HFFc6 (cell line): ENCODE measurements around the gene NAPSA. TPM values are rescaled to one million over a fixed set of nuclear protein-coding genes. Genes with fewer than 3 reads are reported as not detected.

ENCODE experiments used
- DNase-seq: peaks from one replicate; pipeline ENCODE4 v3.0.0-alpha.2; 2018
- H3K27ac Mint-ChIP-seq: 2 replicates; pipeline ENCODE4 v1.8.0; 2020; ENCODE audit warnings: mild to moderate bottlenecking, mixed read lengths
- H3K27me3 Mint-ChIP-seq: 2 replicates; pipeline ENCODE4 v1.8.0; 2021; ENCODE audit warnings: mild to moderate bottlenecking, moderate library complexity, mixed read lengths; ENCODE audit not compliant: insufficient read depth
- H3K36me3 Mint-ChIP-seq: 2 replicates; pipeline ENCODE4 v1.8.0; 2021; ENCODE audit warnings: low read depth, mixed read lengths
- H3K4me1 Mint-ChIP-seq: 2 replicates; pipeline ENCODE4 v1.8.0; 2020; ENCODE audit warnings: low read depth, mixed read lengths
- H3K4me3 Mint-ChIP-seq: 2 replicates; pipeline ENCODE4 v1.8.0; 2020; ENCODE audit warnings: mild to moderate bottlenecking, moderate library complexity, mixed read lengths
- H3K9me3 Mint-ChIP-seq: 2 replicates; pipeline ENCODE4 v1.8.0; 2020; ENCODE audit warnings: mild to moderate bottlenecking, mixed read lengths
- CTCF ChIP-seq: fragments of 200-600 bp; sonication (generic); IDR thresholded peaks from 2 replicates; pipeline ENCODE4 v1.5.0; 2021; ENCODE audit warnings: antibody characterized with exemption, mild to moderate bottlenecking
- total RNA-seq, 6 experiments: library from RNA; stranded (reverse); fragmentation: NEBNext Ultra II Directional; extraction: Animal tissue kit (Norgen Biotek cat#: 25700); gene quantifications; 2 replicates in 1 of 6; 3 replicates in 5 of 6; pipeline ENCODE4 v1.2.3, GENCODE V29; 2021

NAPSA gene
- total RNA-seq, 6 experiments from 2014 or later: 0.12 to 0.66 (median 0.41) TPM; not detected in 2

GRCh38 chr19:50328873-50329145 lies 36.6 kb downstream of the NAPSA start:
- DNase-seq: no peak
- TF ChIP-seq CTCF: no peak
- H3K9me3 Mint-ChIP-seq: peaks cover 25% of the 10 kb centered on the region
- no peak overlapping the region for H3K27ac Mint-ChIP-seq
- peaks cover 44% of the 10 kb centered on the region for H3K27me3 Mint-ChIP-seq
- peaks cover 12% of the 10 kb centered on the region; the same call in 1 of the 2 replicates for H3K4me1 Mint-ChIP-seq
- peaks cover 8% of the 10 kb centered on the region for H3K36me3 Mint-ChIP-seq
- no peak overlapping the region for H3K4me3 Mint-ChIP-seq

GRCh38 chr19:50328224-50328872 lies 37.1 kb downstream of the NAPSA start:
- H3K27me3 Mint-ChIP-seq: peaks cover 44% of the 10 kb centered on the region
- peaks cover 8% of the 10 kb centered on the region for H3K36me3 Mint-ChIP-seq
- H3K4me1 Mint-ChIP-seq: peaks cover 12% of the 10 kb centered on the region; the same call in 1 of the 2 replicates
- no peak overlapping the region for H3K4me3 Mint-ChIP-seq
- peaks cover 25% of the 10 kb centered on the region for H3K9me3 Mint-ChIP-seq
- H3K27ac Mint-ChIP-seq: no peak overlapping the region
- TF ChIP-seq CTCF: no peak
- no peak for DNase-seq

GRCh38 chr19:50327461-50328223 lies 37.8 kb downstream of the NAPSA start:
- peaks cover 8% of the 10 kb centered on the region for H3K36me3 Mint-ChIP-seq
- no peak for TF ChIP-seq CTCF
- peaks cover 25% of the 10 kb centered on the region for H3K9me3 Mint-ChIP-seq
- H3K27ac Mint-ChIP-seq: no peak overlapping the region
- no peak for DNase-seq
- peaks cover 12% of the 10 kb centered on the region; the same call in 1 of the 2 replicates for H3K4me1 Mint-ChIP-seq
- peaks cover 44% of the 10 kb centered on the region for H3K27me3 Mint-ChIP-seq
- H3K4me3 Mint-ChIP-seq: no peak overlapping the region

- H3K36me3 Mint-ChIP-seq: peaks cover 8% of the 10 kb centered on the region
Measured at GRCh38 chr19:50327013-50327412, 38.4 kb downstream of the NAPSA start.

GRCh38 chr19:50326101-50326664 lies 39.3 kb downstream of the NAPSA start:
- Mint-ChIP-seq H3K27ac (no peak overlapping the region), H3K9me3 (peaks cover 25% of the 10 kb centered on the region), H3K27me3 (peaks cover 41% of the 10 kb centered on the region), H3K4me1 (peaks cover 12% of the 10 kb centered on the region; the same call in 1 of the 2 replicates), H3K36me3 (peaks cover 8% of the 10 kb centered on the region), H3K4me3 (no peak overlapping the region)
- TF ChIP-seq CTCF: no peak
- no peak for DNase-seq

More at GRCh38 chr19:50327013-50327412, 38.4 kb downstream of the NAPSA start:
- Mint-ChIP-seq H3K27ac (no peak overlapping the region), H3K9me3 (peaks cover 25% of the 10 kb centered on the region), H3K4me1 (peaks cover 12% of the 10 kb centered on the region; the same call in 1 of the 2 replicates), H3K27me3 (peaks cover 42% of the 10 kb centered on the region), H3K4me3 (no peak overlapping the region)
- no peak for DNase-seq
- TF ChIP-seq CTCF: no peak
